Measurements from ENCODE around the gene ARHGAP4. TPM values are rescaled to one million over a fixed set of nuclear protein-coding genes. Genes with fewer than 3 reads are reported as not detected.
A peak's percentile ranks its signal among the peaks of the same experiment; 100 is the strongest.

The ARHGAP4 gene
- total RNA-seq, 1 donor from 2014 or later: 94.3 TPM

- intact Hi-C loops (cut with DNase I): loop anchor here (1.0 to 2.0 kb wide), 2 partner anchors 24 to 30 kb away; no protein-coding TSS in a partner anchor
- no peak overlapping the region for H3K27ac ChIP-seq
Measured at GRCh38 chrX:153922932-153923857, 2.9 kb downstream of the ARHGAP4 start.

GRCh38 chrX:153921511-153922446, 4.3 kb downstream of the ARHGAP4 start:
- DNase-seq (ENCODE audit: low spot score in 2 of 2): no peak
- intact Hi-C loops (cut with DNase I): loop anchor here (2.0 kb wide), 1 partner anchor 25 kb away; no protein-coding TSS in a partner anchor
- H3K27me3 ChIP-seq: no peaks in the 10 kb centered on the region
- H3K36me3 ChIP-seq: no peaks in the 10 kb centered on the region
- H3K9me3 ChIP-seq: no peaks in the 10 kb centered on the region
- H3K27ac ChIP-seq: no peak overlapping the region
- H3K4me1 ChIP-seq: peaks cover 5 to 6% of the 10 kb centered on the region in 2 donors
- no peak overlapping the region for H3K4me3 ChIP-seq
- no peak for TF ChIP-seq CTCF (IDR thresholded peaks at IDR 0.05)

More at GRCh38 chrX:153922932-153923857, 2.9 kb downstream of the ARHGAP4 start:
- peak in 2 of 3 experiments; percentile 57 to 65 for TF ChIP-seq CTCF (IDR thresholded peaks at IDR 0.05)
- Histone ChIP-seq H3K4me3 (no peak overlapping the region), H3K9me3 (no peaks in the 10 kb centered on the region), H3K36me3 (no peaks in the 10 kb centered on the region), H3K27me3 (no peaks in the 10 kb centered on the region), H3K4me1 (peaks cover 8 to 9% of the 10 kb centered on the region in 2 donors)
- peak; percentile 37 to 87 for DNase-seq (ENCODE audit: low spot score in 2 of 2)

GRCh38 chrX:153921070-153921469, 5.0 kb downstream of the ARHGAP4 start:
- intact Hi-C loops (cut with DNase I): no loop called here
- Histone ChIP-seq H3K4me3 (no peak overlapping the region), H3K27ac (no peak overlapping the region), H3K36me3 (no peaks in the 10 kb centered on the region), H3K4me1 (peaks cover 3 to 5% of the 10 kb centered on the region in 2 donors), H3K27me3 (no peaks in the 10 kb centered on the region), H3K9me3 (no peaks in the 10 kb centered on the region)
- no peak for TF ChIP-seq CTCF (IDR thresholded peaks at IDR 0.05)
- DNase-seq (ENCODE audit: low spot score in 2 of 2): no peak

GRCh38 chrX:153920546-153920945, 5.5 kb downstream of the ARHGAP4 start:
- intact Hi-C loops (cut with DNase I): no loop called here
- no peak for TF ChIP-seq CTCF (IDR thresholded peaks at IDR 0.05)
- H3K27me3 ChIP-seq: no peaks in the 10 kb centered on the region

GRCh38 chrX:153919281-153919680, 6.8 kb downstream of the ARHGAP4 start:
- no peak overlapping the region for H3K27ac ChIP-seq
- DNase-seq (ENCODE audit: low spot score in 2 of 2): no peak
- intact Hi-C loops (cut with DNase I): no loop called here

More at GRCh38 chrX:153920546-153920945, 5.5 kb downstream of the ARHGAP4 start:
- Histone ChIP-seq H3K9me3 (no peaks in the 10 kb centered on the region), H3K4me3 (no peak overlapping the region), H3K36me3 (no peaks in the 10 kb centered on the region), H3K27ac (no peak overlapping the region), H3K4me1 (peaks cover 3 to 5% of the 10 kb centered on the region in 2 donors)
- no peak for DNase-seq (ENCODE audit: low spot score in 2 of 2)

More at GRCh38 chrX:153919281-153919680, 6.8 kb downstream of the ARHGAP4 start:
- no peak overlapping the region for H3K4me3 ChIP-seq
- no peak for TF ChIP-seq CTCF (IDR thresholded peaks at IDR 0.05)
- peaks cover 3 to 5% of the 10 kb centered on the region in 2 donors for H3K4me1 ChIP-seq
- no peaks in the 10 kb centered on the region for H3K36me3 ChIP-seq
- H3K9me3 ChIP-seq: no peaks in the 10 kb centered on the region
- H3K27me3 ChIP-seq: no peaks in the 10 kb centered on the region
